Esophagus (tissue), 2 donors: ENCODE data around the gene R3HDM2. TPM values are rescaled to one million over a fixed set of nuclear protein-coding genes. Genes with fewer than 3 reads are reported as not detected.
A peak's percentile ranks its signal among the peaks of the same experiment; 100 is the strongest.

Experiments
- H3K27ac ChIP-seq, 2 donors: one replicate each; pipeline ENCODE4 v1.5.1; 2013; ENCODE audit warnings: low read depth in 2 of 2, mild to moderate bottlenecking in 2 of 2, inconsistent platforms in 1 of 2, low read length in 1 of 2, moderate library complexity in 1 of 2
- H3K27me3 ChIP-seq, 2 donors: one replicate each; pipeline ENCODE4 v1.6.1; 2013; ENCODE audit warnings: low read length in 2 of 2, control low read depth in 1 of 2, mild to moderate bottlenecking in 1 of 2; ENCODE audit not compliant: insufficient read depth in 2 of 2, control insufficient read depth in 1 of 2
- H3K36me3 ChIP-seq, 2 donors: one replicate each; pipeline ENCODE4 v1.6.1; 2013; ENCODE audit warnings: low read length in 1 of 2; ENCODE audit not compliant: control insufficient read depth in 2 of 2, insufficient read depth in 2 of 2
- H3K4me1 ChIP-seq, 2 donors: one replicate each; pipeline ENCODE4 v1.6.1; 2013; ENCODE audit warnings: low read length in 1 of 2; ENCODE audit not compliant: control insufficient read depth in 2 of 2, insufficient read depth in 2 of 2
- H3K4me3 ChIP-seq, 2 donors: one replicate each; pipeline ENCODE4 v1.5.1; 2013; ENCODE audit warnings: low read length in 2 of 2, mild to moderate bottlenecking in 2 of 2, low read depth in 1 of 2, moderate library complexity in 1 of 2
- H3K9me3 ChIP-seq, 2 donors: one replicate each; pipeline ENCODE4 v1.6.1; 2013; ENCODE audit warnings: mild to moderate bottlenecking in 2 of 2, low read depth in 1 of 2, low read length in 1 of 2, moderate library complexity in 1 of 2; ENCODE audit not compliant: control insufficient read depth in 2 of 2, insufficient read depth in 1 of 2
- WGBS, 2 donors: extraction: QIAGEN DNeasy Blood & Tissue Kit; methylation state at CpG; one replicate each; pipeline ENCODE4 v1.1.7; 2013; 5-methylcytosine and 5-hydroxymethylcytosine counted together
- polyA plus RNA-seq, 2 donors: library from polyadenylated mRNA; stranded (reverse); fragments of 200-250 nt; gene quantifications; one replicate each; pipeline ENCODE4 v1.2.3, GENCODE V29; 2013
- donor health status: healthy with polysubstance abuse.
- donor health status: Bipolar disorder and iron deficiency.

The R3HDM2 gene
- polyA plus RNA-seq, 2 donors, result 10.4 to 12.4 TPM

DNA sequence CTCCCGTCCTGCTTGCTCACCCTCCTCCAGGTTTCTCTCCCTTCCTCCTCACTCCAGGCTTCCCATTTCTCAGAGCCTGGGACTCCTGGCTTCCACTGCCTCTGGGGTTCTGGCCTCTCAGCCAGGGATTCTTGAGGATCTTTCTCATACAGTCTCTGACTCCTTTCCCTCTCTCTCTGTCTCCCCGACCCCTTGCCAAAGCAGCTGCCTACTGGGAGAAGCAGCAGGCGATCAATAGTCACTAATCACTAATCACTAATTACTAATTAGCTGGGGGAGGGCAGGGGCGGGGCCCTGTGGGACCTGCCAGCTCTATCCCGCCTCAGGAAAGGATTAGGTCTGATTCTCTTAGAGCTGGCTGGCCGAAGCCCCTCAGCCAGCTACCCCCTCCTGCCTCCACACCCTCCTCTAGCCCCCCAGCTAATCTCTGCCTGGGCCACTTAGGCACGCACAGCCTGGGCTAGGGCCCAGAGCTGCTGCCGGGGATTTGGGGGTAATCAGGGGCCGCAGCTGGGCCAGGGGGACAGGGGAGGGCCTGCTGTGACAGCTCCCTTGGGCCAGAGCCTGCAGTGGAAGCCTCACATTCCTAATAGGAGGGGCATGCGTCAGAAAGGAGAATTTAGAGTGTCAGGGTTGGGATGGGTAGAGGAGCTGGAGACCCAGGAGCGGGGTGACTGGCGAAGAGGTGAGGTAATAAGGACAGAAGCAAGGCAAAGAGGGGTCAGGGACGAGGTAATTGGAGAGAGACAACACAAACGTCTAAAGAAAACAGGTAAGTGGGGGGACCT lies 211.4 kb downstream of the R3HDM2 start:
- Histone ChIP-seq H3K4me1 (peaks cover 5 to 21% of the 10 kb centered on the region in 2 donors), H3K27ac (no peak overlapping the region), H3K27me3 (peaks cover 0 to 32% of the 10 kb centered on the region in 2 donors), H3K9me3 (no peaks in the 10 kb centered on the region), H3K4me3 (no peak overlapping the region), H3K36me3 (no peaks in the 10 kb centered on the region)
- 61 to 64% methylated on average over 14 of the region's 14 CpGs for WGBS, 2 donors

DNA sequence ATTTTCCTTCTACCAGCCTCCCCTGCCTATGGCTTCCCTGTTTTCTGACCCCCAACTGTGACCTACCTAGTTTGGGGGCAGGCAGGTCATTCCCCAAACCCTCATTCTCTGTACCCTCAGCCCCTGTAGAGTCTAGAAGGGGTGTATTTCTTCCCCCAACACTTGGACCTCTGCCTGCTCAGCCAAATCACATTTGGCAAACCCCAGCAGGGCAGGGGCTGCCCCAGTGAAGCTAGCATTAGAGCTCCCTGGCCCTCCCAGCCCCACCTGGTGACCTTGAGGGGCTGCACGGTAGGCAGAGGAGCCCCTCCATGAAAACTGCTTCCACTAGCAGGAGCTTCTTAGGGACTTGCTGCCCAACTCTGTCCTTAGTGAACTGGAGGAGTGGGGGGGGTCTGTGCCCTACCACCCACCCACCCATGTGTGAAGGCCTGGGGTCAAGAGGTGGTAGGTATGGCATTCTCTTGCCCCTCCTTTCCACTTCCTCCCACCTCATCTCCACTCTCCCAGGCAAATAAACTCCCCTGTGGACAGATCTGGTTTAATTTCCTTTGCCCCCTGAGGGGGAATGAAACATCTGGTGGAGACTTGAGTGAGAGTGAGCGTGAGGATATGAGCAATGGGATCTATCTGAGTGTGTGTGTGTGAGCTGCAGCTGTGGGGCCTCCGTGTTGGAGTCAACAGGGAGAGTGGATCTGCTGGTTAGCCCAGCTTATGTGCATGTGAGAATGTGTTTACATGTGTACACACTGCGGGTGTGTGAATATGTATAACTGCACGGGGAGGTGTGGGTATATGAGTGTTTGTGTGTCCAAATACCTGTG lies 212.6 kb downstream of the R3HDM2 start:
- H3K27ac ChIP-seq, result no peak overlapping the region
- peaks cover 0 to 27% of the 10 kb centered on the region in 2 donors for H3K27me3 ChIP-seq
- no peak overlapping the region for H3K4me3 ChIP-seq
- 62 to 71% methylated on average over 5 of the region's 5 CpGs for WGBS, 2 donors
- peaks cover 5 to 21% of the 10 kb centered on the region in 2 donors for H3K4me1 ChIP-seq
- H3K36me3 ChIP-seq, result no peaks in the 10 kb centered on the region
- no peaks in the 10 kb centered on the region for H3K9me3 ChIP-seq

DNA sequence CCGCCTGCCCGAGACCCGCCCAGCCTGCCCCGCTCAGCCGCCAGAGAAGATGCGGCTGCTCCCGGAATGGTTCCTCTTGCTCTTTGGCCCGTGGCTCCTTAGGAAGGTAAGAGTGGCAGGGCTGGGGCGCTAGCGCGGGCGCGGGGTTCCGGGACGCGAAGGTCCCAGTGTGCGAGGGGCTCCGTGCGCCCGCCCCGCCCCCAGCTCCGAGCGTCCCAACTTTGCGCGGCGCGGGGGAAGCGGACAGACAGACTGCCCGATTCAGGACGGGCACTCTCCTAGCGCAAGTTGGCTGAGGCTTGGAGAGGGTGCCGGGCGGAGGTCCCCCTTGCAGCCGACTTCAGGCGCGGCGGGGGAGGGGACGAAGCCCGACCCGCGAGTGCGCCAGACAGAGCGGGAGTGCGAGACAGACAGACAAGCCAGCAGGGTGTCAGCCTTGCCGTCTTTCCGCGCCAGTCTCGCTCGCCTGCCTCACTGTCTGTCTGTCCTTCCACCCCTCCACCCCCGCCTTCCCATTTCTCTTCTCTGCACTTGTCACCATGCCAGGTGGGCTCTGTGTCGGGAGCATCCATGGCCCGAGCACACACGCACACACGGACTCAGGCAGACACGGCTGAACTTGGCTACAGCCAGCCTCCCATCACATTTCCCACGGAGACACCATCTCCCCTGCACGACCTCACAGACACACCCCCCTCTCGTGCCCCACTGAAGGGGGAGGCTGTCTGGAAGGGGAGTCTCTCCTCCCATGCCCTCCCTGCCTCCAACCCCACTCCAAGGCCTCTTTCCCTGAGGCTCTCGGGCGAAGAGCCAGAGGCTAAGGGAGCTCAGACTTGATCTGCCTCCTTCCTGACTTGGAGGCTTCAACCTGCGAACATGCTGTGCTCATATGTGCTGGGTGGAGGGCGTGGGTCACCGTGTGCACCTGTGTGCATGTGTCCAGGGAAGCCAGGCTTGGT lies 213.6 kb downstream of the R3HDM2 start:
- Histone ChIP-seq H3K9me3 (no peaks in the 10 kb centered on the region), H3K4me3 (peak overlapping the region; percentile 40 to 55), H3K27me3 (peaks cover 0 to 24% of the 10 kb centered on the region in 2 donors), H3K4me1 (peaks cover 5 to 21% of the 10 kb centered on the region in 2 donors), H3K27ac (no peak overlapping the region), H3K36me3 (peaks cover 0 to 5% of the 10 kb centered on the region in 2 donors)
- 2 to 3% methylated on average over 56 to 63 of the region's 63 CpGs for WGBS, 2 donors

DNA sequence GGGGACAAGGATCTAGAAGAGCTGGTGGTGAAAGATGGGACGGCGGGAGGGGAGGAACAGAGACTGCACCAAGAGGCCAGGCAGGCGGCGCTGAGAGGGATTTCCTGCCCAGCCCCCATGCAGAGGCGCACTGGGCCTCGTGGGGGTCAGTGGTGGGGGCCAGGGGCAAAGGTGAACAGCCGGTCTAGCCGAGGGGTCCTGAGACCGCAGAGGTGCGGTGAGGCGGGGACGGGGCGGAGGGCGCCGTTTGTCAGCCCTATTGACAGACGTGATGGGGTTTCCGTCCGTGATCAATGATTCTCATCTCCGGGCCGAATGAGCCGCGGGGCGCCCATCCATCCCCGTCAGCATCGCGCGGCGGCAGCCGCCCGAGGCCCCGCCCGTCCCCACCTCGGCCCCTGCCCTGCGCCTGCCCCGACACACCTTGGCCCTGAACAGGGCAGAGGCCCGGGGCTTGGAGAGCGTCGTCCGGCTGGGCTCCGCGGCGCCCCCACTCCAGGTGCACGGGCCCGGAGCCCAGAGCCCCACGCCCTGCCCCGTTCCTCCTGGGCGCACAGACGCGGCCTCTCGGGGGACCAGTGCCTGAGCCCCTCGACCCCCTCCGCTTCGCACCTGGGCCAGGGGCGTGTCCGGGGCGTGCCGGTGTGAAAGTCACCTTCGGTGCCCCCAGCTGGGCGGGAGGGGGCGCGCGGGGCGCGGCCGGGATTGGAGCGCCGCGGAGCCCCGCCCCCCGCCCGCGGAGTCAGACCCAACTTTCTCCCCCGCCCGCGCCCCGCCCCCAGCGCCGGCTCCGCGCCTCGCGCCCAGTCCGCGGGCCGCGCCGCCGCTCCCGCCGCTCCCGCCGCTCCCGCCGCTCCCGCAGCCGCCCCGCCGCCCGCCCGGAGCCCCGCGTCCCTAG lies 214.6 kb downstream of the R3HDM2 start, which contains the start of gene NXPH4:
Gene NXPH4, plus strand, starts transcription at position 781 of the 898 bp plus-strand sequence. CDS start 176 bp downstream, outside the sequence.
- H3K4me3 ChIP-seq, result peak within 1 kb of the TSS; percentile 40 to 55

GRCh38 chr12:57215668-57216013 lies 215.2 kb downstream of the R3HDM2 start:
- 18 to 20% methylated on average over 7 of the region's 7 CpGs for WGBS, 2 donors
- peaks cover 0 to 16% of the 10 kb centered on the region in 2 donors for H3K27me3 ChIP-seq

More for the DNA sequence above, 214.6 kb downstream of the R3HDM2 start, which contains the start of gene NXPH4:
- H3K27ac ChIP-seq, result no peak within 1 kb of the TSS
- peaks cover 5 to 21% of the 10 kb centered on the region in 2 donors for H3K4me1 ChIP-seq
- peaks cover 0 to 17% of the 10 kb centered on the region in 2 donors for H3K27me3 ChIP-seq
- WGBS, 2 donors, result 2% methylated on average over 55 to 102 of the region's 102 CpGs
- H3K9me3 ChIP-seq, result no peaks in the 10 kb centered on the region
- peaks cover 0 to 13% of the 10 kb centered on the region in 2 donors for H3K36me3 ChIP-seq

GRCh38 chr12:57215065-57215464 lies 215.8 kb downstream of the R3HDM2 start:
- H3K27me3 ChIP-seq, result peaks cover 0 to 11% of the 10 kb centered on the region in 2 donors
- H3K4me1 ChIP-seq, result peaks cover 5 to 21% of the 10 kb centered on the region in 2 donors
- WGBS, 2 donors, result 25 to 30% methylated on average over 10 to 11 of the region's 11 CpGs

More at GRCh38 chr12:57215668-57216013, 215.2 kb downstream of the R3HDM2 start:
- Histone ChIP-seq H3K27ac (no peak overlapping the region), H3K36me3 (peaks cover 0 to 19% of the 10 kb centered on the region in 2 donors), H3K4me3 (no peak overlapping the region), H3K4me1 (peaks cover 5 to 21% of the 10 kb centered on the region in 2 donors), H3K9me3 (no peaks in the 10 kb centered on the region)

GRCh38 chr12:57214398-57214781 lies 216.5 kb downstream of the R3HDM2 start:
- Histone ChIP-seq H3K36me3 (peaks cover 0 to 28% of the 10 kb centered on the region in 2 donors), H3K4me3 (no peak overlapping the region), H3K27me3 (peaks cover 0 to 11% of the 10 kb centered on the region in 2 donors), H3K4me1 (peaks cover 5 to 21% of the 10 kb centered on the region in 2 donors), H3K9me3 (no peaks in the 10 kb centered on the region), H3K27ac (no peak overlapping the region)
- WGBS, 2 donors, result 1 to 2% methylated on average over 14 of the region's 14 CpGs

More at GRCh38 chr12:57215065-57215464, 215.8 kb downstream of the R3HDM2 start:
- H3K9me3 ChIP-seq, result no peaks in the 10 kb centered on the region
- H3K36me3 ChIP-seq, result peaks cover 0 to 23% of the 10 kb centered on the region in 2 donors
- H3K27ac ChIP-seq, result no peak overlapping the region
- no peak overlapping the region for H3K4me3 ChIP-seq

DNA sequence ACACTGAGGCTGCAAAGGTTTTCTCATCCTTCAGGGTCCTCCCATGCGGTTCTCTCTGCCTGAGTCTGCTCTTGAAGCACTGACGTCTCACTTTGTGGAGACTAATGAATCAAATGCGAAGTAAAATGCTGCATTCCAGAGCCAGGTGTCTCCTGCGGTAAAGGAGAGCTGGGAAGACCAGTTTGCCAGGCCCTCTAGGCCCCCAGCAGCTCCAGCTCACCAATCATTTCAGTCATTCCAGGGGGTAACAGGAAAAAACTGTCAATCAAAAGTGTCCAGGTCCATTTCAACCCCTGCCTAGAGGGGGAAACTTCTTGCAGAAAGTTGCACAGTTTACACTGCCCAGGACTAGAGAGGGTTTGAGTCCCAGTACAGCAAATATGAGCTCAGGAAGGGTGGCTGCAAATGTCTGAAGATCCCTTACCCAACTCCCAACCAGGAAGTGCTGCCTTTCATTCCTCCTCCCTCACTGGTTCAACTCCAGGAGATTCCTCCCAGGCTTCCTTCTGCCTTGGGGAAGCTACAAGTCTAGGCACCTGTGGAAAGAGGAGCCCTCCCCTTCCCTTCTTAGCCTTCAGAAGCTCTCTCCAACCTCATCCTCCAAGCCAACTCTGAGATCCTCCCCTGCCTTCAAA lies 217.0 kb downstream of the R3HDM2 start:
- Histone ChIP-seq H3K27me3 (peaks cover 0 to 11% of the 10 kb centered on the region in 2 donors), H3K27ac (no peak overlapping the region), H3K4me3 (no peak overlapping the region), H3K4me1 (peaks cover 5 to 21% of the 10 kb centered on the region in 2 donors), H3K9me3 (no peaks in the 10 kb centered on the region), H3K36me3 (peaks cover 0 to 32% of the 10 kb centered on the region in 2 donors)
- WGBS, 2 donors, result 35 to 37% methylated on average over 4 of the region's 4 CpGs
